NOMO-1 treated with dmso at 0.1 percent for 144 hours (cell line): ENCODE results near the gene SBF2.
"Not testable (repeated sequence)": the region's sequence is repeated elsewhere in the genome, so short reads cannot be mapped to it uniquely, and the experiment has no call there.

Experiments
- DNase-seq: peaks from one replicate; lab custom pipeline; 2025; ENCODE audit not compliant: unreplicated experiment; lab: John Stamatoyannopoulos, UW

Gene SBF2

GRCh38 chr11:10021563-10021962 is 272.5 kb downstream of the SBF2 start:
- no peak for DNase-seq

- DNase-seq, result no peak
These were observed 273.9 kb downstream of the SBF2 start for GRCh38 chr11:10019906-10020682.

- DNase-seq, result no peak
These were observed 276.1 kb downstream of the SBF2 start for GRCh38 chr11:10017911-10018310.

- DNase-seq, result no peak
These were observed 277.0 kb downstream of the SBF2 start for GRCh38 chr11:10017050-10017449.

GRCh38 chr11:10012068-10012467 is 282.0 kb downstream of the SBF2 start:
- no peak for DNase-seq

- no peak for DNase-seq
These were observed 288.0 kb downstream of the SBF2 start for GRCh38 chr11:10005955-10006525.

GRCh38 chr11:10004526-10005113 is 289.4 kb downstream of the SBF2 start:
- DNase-seq, result no peak

- DNase-seq, result no peak
These were observed 291.8 kb downstream of the SBF2 start for GRCh38 chr11:10002221-10002620.

GRCh38 chr11:9992306-9992705 is 301.7 kb downstream of the SBF2 start:
- no peak for DNase-seq

GRCh38 chr11:9990221-9990973 is 303.6 kb downstream of the SBF2 start:
- DNase-seq, result no peak

GRCh38 chr11:9987303-9987702 is 306.7 kb downstream of the SBF2 start:
- not testable (repeated sequence) for DNase-seq

GRCh38 chr11:9982796-9983579 is 311.0 kb downstream of the SBF2 start:
- DNase-seq, result no peak

GRCh38 chr11:9982127-9982795 is 311.8 kb downstream of the SBF2 start:
- DNase-seq, result no peak

GRCh38 chr11:9980931-9981330 is 313.1 kb downstream of the SBF2 start:
- DNase-seq, result no peak

GRCh38 chr11:9977554-9977953 is 316.5 kb downstream of the SBF2 start:
- DNase-seq, result no peak

- no peak for DNase-seq
These were observed 319.6 kb downstream of the SBF2 start for GRCh38 chr11:9974375-9974774.

- DNase-seq, result no peak
These were observed 320.1 kb downstream of the SBF2 start for GRCh38 chr11:9973921-9974320.

GRCh38 chr11:9972989-9973388 is 321.0 kb downstream of the SBF2 start:
- DNase-seq, result peak; percentile 20

GRCh38 chr11:9971894-9972293 is 322.1 kb downstream of the SBF2 start:
- no peak for DNase-seq

- no peak for DNase-seq
These were observed 325.0 kb downstream of the SBF2 start for GRCh38 chr11:9969068-9969467.
